ENCODE data around the gene DDX10.

The DDX10 gene

DNA sequence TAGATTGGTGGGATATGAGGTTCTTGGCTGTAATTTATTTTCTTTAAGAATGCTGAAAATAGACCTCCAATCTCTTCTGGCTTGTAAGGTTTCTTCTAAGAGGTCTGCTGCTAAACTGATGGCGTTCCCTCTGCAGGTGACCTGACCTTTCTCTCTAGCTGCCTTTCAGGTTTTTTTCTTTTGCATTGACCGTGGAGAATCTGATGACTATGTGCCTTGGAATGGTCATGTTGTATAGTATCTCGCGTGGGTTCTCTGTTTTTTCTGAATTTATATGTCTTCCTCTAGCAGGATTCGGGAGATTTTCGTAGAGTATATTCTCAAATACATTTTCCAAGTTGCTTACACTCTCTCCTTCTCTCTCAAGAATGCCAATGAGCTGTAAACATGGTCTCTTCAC lies 122.2 kb downstream of the DDX10 start:
- no peak overlapping the region for H3K4me3 ChIP-seq (ENCODE audit: low read depth in 1 of 2, low read length in 2 of 2)
- no peaks in the 10 kb centered on the region for H3K27me3 ChIP-seq (ENCODE audit: control insufficient read depth in 1 of 2, insufficient read depth in 2 of 2, low read length in 2 of 2)
- H3K36me3 ChIP-seq (ENCODE audit: control insufficient read depth in 1 of 2, insufficient read depth in 2 of 2, low read length in 2 of 2), result no peaks in the 10 kb centered on the region
- H3K4me1 ChIP-seq (ENCODE audit: control insufficient read depth in 1 of 2, insufficient read depth in 2 of 2, low read length in 2 of 2), result no peaks in the 10 kb centered on the region
- H3K9ac ChIP-seq (ENCODE audit: low read depth in 1 of 2, low read length in 2 of 2), result no peak overlapping the region
- no peak overlapping the region for H3K27ac ChIP-seq (ENCODE audit: low read depth, low read length)
- H3K9me3 ChIP-seq (ENCODE audit: control insufficient read depth in 1 of 2, low read length in 2 of 2), result no peaks in the 10 kb centered on the region

DNA sequence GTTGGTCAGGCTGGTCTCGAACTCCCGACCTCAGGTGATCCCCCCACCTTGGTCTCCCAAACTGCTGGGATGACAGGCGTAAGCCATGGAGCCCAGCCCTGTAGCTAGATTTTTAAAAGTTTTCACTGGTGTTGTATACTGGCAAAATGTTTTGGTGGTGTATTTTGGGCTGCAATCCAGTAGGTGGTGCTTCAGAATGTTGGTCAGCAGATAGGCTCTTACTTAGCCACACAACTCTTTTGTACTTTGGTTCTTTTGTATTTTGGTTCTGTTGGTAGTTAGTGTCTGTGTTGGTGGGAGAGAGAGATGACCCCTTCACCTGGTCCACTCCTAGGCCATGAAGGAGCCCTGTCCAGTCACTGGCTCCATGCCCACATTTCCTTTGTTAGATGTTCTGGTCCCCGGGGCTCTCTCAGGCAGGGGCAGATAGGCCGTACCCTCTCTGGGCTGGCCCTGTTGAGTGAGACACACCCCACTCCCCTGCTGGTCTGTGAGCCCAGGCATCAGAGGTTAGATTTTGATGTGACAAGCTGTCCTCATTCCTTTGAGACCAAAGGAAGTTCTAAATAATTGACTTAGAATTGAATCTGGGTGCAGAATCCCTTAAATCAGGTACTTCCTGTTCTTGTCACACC lies 123.8 kb downstream of the DDX10 start:
- H3K27me3 ChIP-seq (ENCODE audit: control insufficient read depth in 1 of 2, insufficient read depth in 2 of 2, low read length in 2 of 2), result no peaks in the 10 kb centered on the region
- H3K4me1 ChIP-seq (ENCODE audit: control insufficient read depth in 1 of 2, insufficient read depth in 2 of 2, low read length in 2 of 2), result no peaks in the 10 kb centered on the region
- H3K4me3 ChIP-seq (ENCODE audit: low read depth in 1 of 2, low read length in 2 of 2), result no peak overlapping the region
- H3K36me3 ChIP-seq (ENCODE audit: control insufficient read depth in 1 of 2, insufficient read depth in 2 of 2, low read length in 2 of 2), result no peaks in the 10 kb centered on the region
- no peaks in the 10 kb centered on the region for H3K9me3 ChIP-seq (ENCODE audit: control insufficient read depth in 1 of 2, low read length in 2 of 2)
- no peak overlapping the region for H3K27ac ChIP-seq (ENCODE audit: low read depth, low read length)
- H3K9ac ChIP-seq (ENCODE audit: low read depth in 1 of 2, low read length in 2 of 2), result no peak overlapping the region

DNA sequence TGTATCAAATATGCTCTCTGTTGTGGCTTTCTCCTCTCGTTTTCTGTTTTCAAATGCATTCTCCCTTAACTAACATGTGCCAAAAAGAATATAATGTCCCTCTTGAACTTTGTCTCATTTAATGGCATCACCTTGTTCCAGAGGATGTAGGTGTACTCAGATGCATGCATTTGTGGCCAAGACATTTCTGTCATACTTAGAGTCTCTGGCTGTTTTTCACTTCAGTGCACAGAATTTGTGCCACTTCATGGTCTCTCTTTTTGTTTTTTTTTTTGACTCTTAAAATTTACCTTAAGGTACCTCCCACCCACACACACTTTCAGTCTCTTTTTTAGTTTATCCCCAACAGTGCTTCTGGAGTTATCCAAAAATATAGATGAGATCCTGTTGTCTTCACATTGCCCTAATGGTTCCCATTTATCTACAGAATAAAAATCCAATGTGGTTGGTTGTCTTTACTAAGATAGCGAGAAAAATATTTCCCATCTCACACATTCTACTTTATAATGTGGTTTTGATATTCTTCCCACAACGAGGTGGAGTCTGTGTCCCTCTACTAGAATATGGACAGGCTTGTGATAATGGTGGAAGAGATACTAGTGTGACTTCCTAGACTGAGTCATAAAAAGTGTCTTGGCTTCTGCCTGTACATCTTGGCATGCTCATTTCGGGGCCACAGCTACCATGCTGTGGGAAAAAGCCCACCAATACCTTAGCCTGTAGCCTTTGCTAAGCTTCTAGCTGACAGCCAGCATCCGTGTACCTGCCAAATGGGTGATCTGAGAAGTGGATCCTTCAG lies 125.8 kb downstream of the DDX10 start:
- H3K36me3 ChIP-seq (ENCODE audit: control insufficient read depth in 1 of 2, insufficient read depth in 2 of 2, low read length in 2 of 2), result no peaks in the 10 kb centered on the region
- no peak overlapping the region for H3K27ac ChIP-seq (ENCODE audit: low read depth, low read length)
- H3K27me3 ChIP-seq (ENCODE audit: control insufficient read depth in 1 of 2, insufficient read depth in 2 of 2, low read length in 2 of 2), result no peaks in the 10 kb centered on the region
- no peak overlapping the region for H3K4me3 ChIP-seq (ENCODE audit: low read depth in 1 of 2, low read length in 2 of 2)
- H3K4me1 ChIP-seq (ENCODE audit: control insufficient read depth in 1 of 2, insufficient read depth in 2 of 2, low read length in 2 of 2), result no peaks in the 10 kb centered on the region
- H3K9ac ChIP-seq (ENCODE audit: low read depth in 1 of 2, low read length in 2 of 2), result no peak overlapping the region
- H3K9me3 ChIP-seq (ENCODE audit: control insufficient read depth in 1 of 2, low read length in 2 of 2), result no peaks in the 10 kb centered on the region

DNA sequence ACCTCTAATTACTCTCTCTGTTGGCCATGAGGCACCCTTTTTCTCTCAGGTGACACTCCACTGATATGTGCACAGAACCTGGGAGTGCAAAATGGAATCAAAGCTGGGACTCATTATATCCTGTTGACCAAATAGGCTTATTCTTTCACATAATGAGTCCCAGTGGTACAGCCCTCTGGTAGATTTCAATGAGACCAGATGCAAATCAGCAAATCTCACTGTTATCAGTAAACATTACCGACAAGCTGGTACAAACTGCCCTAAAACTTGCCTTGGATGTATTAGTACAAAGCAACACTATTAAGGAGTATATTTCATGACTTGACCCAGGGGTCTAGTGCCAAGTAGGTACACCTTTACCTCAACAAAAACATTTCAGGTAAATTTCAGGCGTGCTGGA lies 128.3 kb downstream of the DDX10 start:
- Histone ChIP-seq H3K36me3 (ENCODE audit: control insufficient read depth in 1 of 2, insufficient read depth in 2 of 2, low read length in 2 of 2) (no peaks in the 10 kb centered on the region), H3K9me3 (ENCODE audit: control insufficient read depth in 1 of 2, low read length in 2 of 2) (no peaks in the 10 kb centered on the region), H3K4me3 (ENCODE audit: low read depth in 1 of 2, low read length in 2 of 2) (no peak overlapping the region), H3K9ac (ENCODE audit: low read depth in 1 of 2, low read length in 2 of 2) (no peak overlapping the region), H3K27me3 (ENCODE audit: control insufficient read depth in 1 of 2, insufficient read depth in 2 of 2, low read length in 2 of 2) (no peaks in the 10 kb centered on the region), H3K4me1 (ENCODE audit: control insufficient read depth in 1 of 2, insufficient read depth in 2 of 2, low read length in 2 of 2) (no peaks in the 10 kb centered on the region), H3K27ac (ENCODE audit: low read depth, low read length) (no peak overlapping the region)

DNA sequence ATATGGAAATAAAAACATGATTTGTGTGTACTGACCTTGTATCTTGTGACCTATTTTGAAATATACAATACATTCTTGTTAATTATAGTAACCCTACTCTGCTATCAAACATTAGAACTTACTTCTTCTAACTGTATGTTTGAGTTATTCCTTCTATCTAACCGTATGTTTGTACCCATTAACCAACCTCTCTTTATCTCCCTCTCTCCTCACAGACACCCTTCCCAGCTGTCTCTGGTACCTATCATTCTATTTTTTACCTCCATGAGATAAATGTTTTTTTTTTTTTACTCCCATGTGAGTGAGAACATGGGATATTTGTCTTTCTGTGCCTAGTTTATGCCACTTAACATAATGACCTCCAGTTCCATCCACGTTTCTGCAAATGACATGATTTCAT lies 128.7 kb downstream of the DDX10 start:
- Histone ChIP-seq H3K9ac (ENCODE audit: low read depth in 1 of 2, low read length in 2 of 2) (no peak overlapping the region), H3K27me3 (ENCODE audit: control insufficient read depth in 1 of 2, insufficient read depth in 2 of 2, low read length in 2 of 2) (no peaks in the 10 kb centered on the region), H3K9me3 (ENCODE audit: control insufficient read depth in 1 of 2, low read length in 2 of 2) (no peaks in the 10 kb centered on the region), H3K4me1 (ENCODE audit: control insufficient read depth in 1 of 2, insufficient read depth in 2 of 2, low read length in 2 of 2) (no peaks in the 10 kb centered on the region), H3K27ac (ENCODE audit: low read depth, low read length) (no peak overlapping the region), H3K36me3 (ENCODE audit: control insufficient read depth in 1 of 2, insufficient read depth in 2 of 2, low read length in 2 of 2) (no peaks in the 10 kb centered on the region), H3K4me3 (ENCODE audit: low read depth in 1 of 2, low read length in 2 of 2) (no peak overlapping the region)

DNA sequence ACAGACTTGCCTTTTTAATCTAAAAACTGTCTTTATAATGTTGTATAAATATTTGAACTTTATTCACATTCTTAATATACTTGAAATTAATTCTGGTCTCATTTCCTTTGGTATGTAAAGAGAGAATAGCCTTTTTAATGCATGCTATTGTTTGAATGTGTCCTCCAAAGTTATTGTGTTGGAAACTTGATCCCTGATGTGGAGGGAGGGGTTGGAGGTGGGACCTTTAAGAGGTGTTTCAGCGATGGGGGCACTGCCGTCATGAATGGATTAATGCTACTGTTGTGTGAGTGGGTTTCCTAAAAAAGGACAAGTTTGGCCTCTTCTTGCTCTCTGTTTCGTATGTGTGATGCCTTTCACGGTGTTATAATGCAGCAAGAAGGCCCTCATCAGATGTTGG lies 131.7 kb downstream of the DDX10 start:
- no peaks in the 10 kb centered on the region for H3K4me1 ChIP-seq (ENCODE audit: control insufficient read depth in 1 of 2, insufficient read depth in 2 of 2, low read length in 2 of 2)
- no peaks in the 10 kb centered on the region for H3K9me3 ChIP-seq (ENCODE audit: control insufficient read depth in 1 of 2, low read length in 2 of 2)
- H3K36me3 ChIP-seq (ENCODE audit: control insufficient read depth in 1 of 2, insufficient read depth in 2 of 2, low read length in 2 of 2), result no peaks in the 10 kb centered on the region
- H3K9ac ChIP-seq (ENCODE audit: low read depth in 1 of 2, low read length in 2 of 2), result no peak overlapping the region
- H3K27ac ChIP-seq (ENCODE audit: low read depth, low read length), result no peak overlapping the region
- H3K4me3 ChIP-seq (ENCODE audit: low read depth in 1 of 2, low read length in 2 of 2), result no peak overlapping the region
- H3K27me3 ChIP-seq (ENCODE audit: control insufficient read depth in 1 of 2, insufficient read depth in 2 of 2, low read length in 2 of 2), result no peaks in the 10 kb centered on the region

DNA sequence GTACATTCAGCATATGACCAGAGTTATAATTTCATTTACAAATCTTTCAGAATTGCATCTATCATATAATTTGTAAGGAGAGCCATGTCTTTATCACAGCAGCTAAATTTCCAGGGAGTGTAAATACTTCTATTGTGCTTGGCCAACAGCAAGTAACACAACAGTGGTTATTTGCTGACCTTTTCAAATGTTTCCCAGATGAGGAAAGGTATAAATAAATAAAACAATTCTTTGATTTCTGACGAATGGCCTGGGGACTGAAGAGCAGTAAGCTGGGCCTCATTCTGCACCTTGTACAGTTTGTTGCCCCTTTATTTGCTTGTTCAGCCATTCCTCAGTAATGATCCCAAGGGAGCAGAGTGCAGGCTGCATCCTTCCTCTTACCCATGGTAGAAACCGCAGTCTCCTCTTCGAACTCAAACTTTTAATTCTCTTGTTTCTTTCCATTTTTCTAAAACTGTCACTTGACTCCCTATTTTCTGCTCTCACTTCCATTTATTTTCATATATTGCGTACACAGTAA lies 132.8 kb downstream of the DDX10 start:
- Histone ChIP-seq H3K9ac (ENCODE audit: low read depth in 1 of 2, low read length in 2 of 2) (no peak overlapping the region), H3K27ac (ENCODE audit: low read depth, low read length) (no peak overlapping the region), H3K4me3 (ENCODE audit: low read depth in 1 of 2, low read length in 2 of 2) (no peak overlapping the region), H3K9me3 (ENCODE audit: control insufficient read depth in 1 of 2, low read length in 2 of 2) (no peaks in the 10 kb centered on the region), H3K4me1 (ENCODE audit: control insufficient read depth in 1 of 2, insufficient read depth in 2 of 2, low read length in 2 of 2) (no peaks in the 10 kb centered on the region), H3K27me3 (ENCODE audit: control insufficient read depth in 1 of 2, insufficient read depth in 2 of 2, low read length in 2 of 2) (no peaks in the 10 kb centered on the region), H3K36me3 (ENCODE audit: control insufficient read depth in 1 of 2, insufficient read depth in 2 of 2, low read length in 2 of 2) (no peaks in the 10 kb centered on the region)

DNA sequence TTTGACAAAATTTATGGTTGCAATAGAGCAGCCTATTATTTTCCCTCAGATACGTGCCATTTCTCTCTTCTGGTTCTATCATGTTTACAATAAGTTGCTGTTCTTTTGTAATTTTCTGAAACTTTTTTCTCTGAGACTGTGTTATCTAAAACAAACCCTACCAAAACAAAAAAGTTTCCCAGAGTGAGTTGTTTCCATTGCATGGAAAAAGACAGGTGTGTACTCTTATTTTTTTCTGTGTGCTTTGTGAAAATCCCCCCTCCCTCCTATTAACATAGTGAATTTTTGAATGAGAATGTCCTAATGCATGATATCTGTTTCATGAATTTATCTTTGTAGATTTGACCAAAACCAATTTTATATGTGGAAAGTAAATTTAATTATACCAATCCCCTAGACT lies 137.6 kb downstream of the DDX10 start:
- Histone ChIP-seq H3K4me3 (ENCODE audit: low read depth in 1 of 2, low read length in 2 of 2) (no peak overlapping the region), H3K9me3 (ENCODE audit: control insufficient read depth in 1 of 2, low read length in 2 of 2) (no peaks in the 10 kb centered on the region), H3K9ac (ENCODE audit: low read depth in 1 of 2, low read length in 2 of 2) (no peak overlapping the region), H3K27me3 (ENCODE audit: control insufficient read depth in 1 of 2, insufficient read depth in 2 of 2, low read length in 2 of 2) (no peaks in the 10 kb centered on the region), H3K27ac (ENCODE audit: low read depth, low read length) (no peak overlapping the region), H3K4me1 (ENCODE audit: control insufficient read depth in 1 of 2, insufficient read depth in 2 of 2, low read length in 2 of 2) (no peaks in the 10 kb centered on the region), H3K36me3 (ENCODE audit: control insufficient read depth in 1 of 2, insufficient read depth in 2 of 2, low read length in 2 of 2) (no peaks in the 10 kb centered on the region)

DNA sequence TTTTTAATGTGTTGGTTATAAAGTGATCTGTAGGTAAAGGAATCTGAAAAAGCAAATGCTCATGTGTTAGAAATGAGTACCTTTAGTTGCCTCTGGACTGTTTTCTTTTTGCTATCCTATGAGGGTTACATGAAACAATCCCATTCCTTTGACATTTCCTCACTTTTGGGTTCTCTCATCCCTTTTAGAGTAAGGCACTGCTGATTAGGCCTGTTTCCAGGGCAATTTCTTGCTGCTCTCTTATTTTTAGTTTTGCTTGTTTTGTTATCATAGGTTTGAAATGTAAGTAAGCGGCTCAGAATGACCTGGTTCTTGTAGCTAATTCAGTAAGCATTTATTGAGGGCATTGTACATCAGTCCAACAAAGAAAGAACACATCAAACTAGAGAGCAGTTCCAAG lies 138.9 kb downstream of the DDX10 start:
- H3K27me3 ChIP-seq (ENCODE audit: control insufficient read depth in 1 of 2, insufficient read depth in 2 of 2, low read length in 2 of 2), result no peaks in the 10 kb centered on the region
- no peak overlapping the region for H3K9ac ChIP-seq (ENCODE audit: low read depth in 1 of 2, low read length in 2 of 2)
- no peaks in the 10 kb centered on the region for H3K4me1 ChIP-seq (ENCODE audit: control insufficient read depth in 1 of 2, insufficient read depth in 2 of 2, low read length in 2 of 2)
- H3K36me3 ChIP-seq (ENCODE audit: control insufficient read depth in 1 of 2, insufficient read depth in 2 of 2, low read length in 2 of 2), result no peaks in the 10 kb centered on the region
- no peak overlapping the region for H3K27ac ChIP-seq (ENCODE audit: low read depth, low read length)
- no peak overlapping the region for H3K4me3 ChIP-seq (ENCODE audit: low read depth in 1 of 2, low read length in 2 of 2)
- H3K9me3 ChIP-seq (ENCODE audit: control insufficient read depth in 1 of 2, low read length in 2 of 2), result no peaks in the 10 kb centered on the region

DNA sequence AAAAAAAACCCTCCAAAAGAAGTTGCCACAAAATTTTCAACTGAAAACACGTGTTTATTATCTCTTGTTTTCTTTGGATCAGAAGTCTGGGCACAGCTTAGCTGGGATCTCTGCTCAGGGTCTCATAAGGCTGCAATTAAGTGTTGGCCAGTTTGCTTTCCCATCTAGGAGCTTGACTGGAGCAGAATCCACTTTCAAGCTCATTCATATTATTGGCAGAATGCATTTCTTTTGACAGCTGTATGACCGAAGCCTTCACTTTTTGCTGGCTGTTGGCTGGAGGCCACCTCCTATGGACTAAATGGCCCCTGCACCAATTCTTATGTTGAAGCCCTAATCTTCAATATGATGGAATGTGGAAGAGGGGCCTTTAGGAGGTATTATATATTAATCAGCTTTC lies 139.6 kb downstream of the DDX10 start:
- Histone ChIP-seq H3K36me3 (ENCODE audit: control insufficient read depth in 1 of 2, insufficient read depth in 2 of 2, low read length in 2 of 2) (no peaks in the 10 kb centered on the region), H3K27ac (ENCODE audit: low read depth, low read length) (no peak overlapping the region), H3K27me3 (ENCODE audit: control insufficient read depth in 1 of 2, insufficient read depth in 2 of 2, low read length in 2 of 2) (no peaks in the 10 kb centered on the region), H3K9ac (ENCODE audit: low read depth in 1 of 2, low read length in 2 of 2) (no peak overlapping the region), H3K4me1 (ENCODE audit: control insufficient read depth in 1 of 2, insufficient read depth in 2 of 2, low read length in 2 of 2) (no peaks in the 10 kb centered on the region), H3K4me3 (ENCODE audit: low read depth in 1 of 2, low read length in 2 of 2) (no peak overlapping the region), H3K9me3 (ENCODE audit: control insufficient read depth in 1 of 2, low read length in 2 of 2) (no peaks in the 10 kb centered on the region)

Measured in duodenal mucosa (tissue), 2 donors.